Karpas-422 (cell line): Measurements from ENCODE around the gene DMD. TPM values are rescaled to one million over a fixed set of nuclear protein-coding genes. Genes with fewer than 3 reads are reported as not detected.

ENCODE experiments used
- DNase-seq: peaks from one replicate; pipeline ENCODE4 v3.0.0-alpha.2; 2015
- H2AFZ ChIP-seq: fragments of 200-600 bp; sonication (generic); 2 replicates; pipeline ENCODE4 v1.6.1; 2014; ENCODE audit warnings: antibody characterized with exemption, low read length, mixed read lengths
- H3K27ac ChIP-seq: fragments of 200-600 bp; sonication (generic); 2 replicates; pipeline ENCODE4 v1.5.1; 2014; ENCODE audit warnings: mild to moderate bottlenecking, low read length, moderate library complexity
- H3K27me3 ChIP-seq: fragments of 200-600 bp; sonication (generic); 2 replicates; pipeline ENCODE4 v1.6.1; 2014; ENCODE audit warnings: low read length, mixed read lengths
- H3K36me3 ChIP-seq: fragments of 200-600 bp; sonication (generic); 2 replicates; pipeline ENCODE4 v1.6.1; 2014; ENCODE audit warnings: low read length, mixed read lengths; ENCODE audit not compliant: insufficient read depth
- H3K4me1 ChIP-seq: fragments of 200-600 bp; sonication (generic); 2 replicates; pipeline ENCODE4 v1.6.1; 2014; ENCODE audit warnings: mild to moderate bottlenecking, low read length, mixed read lengths
- H3K4me2 ChIP-seq: fragments of 200-600 bp; sonication (generic); 2 replicates; pipeline ENCODE4 v1.6.1; 2014; ENCODE audit warnings: low read length, low read depth, mild to moderate bottlenecking; ENCODE audit not compliant: poor library complexity, severe bottlenecking
- H3K4me3 ChIP-seq: fragments of 200-600 bp; sonication (generic); 2 replicates; pipeline ENCODE4 v1.5.1; 2014; ENCODE audit warnings: mild to moderate bottlenecking, antibody characterized with exemption, low read length, mixed read lengths
- H3K79me2 ChIP-seq: fragments of 200-600 bp; sonication (generic); 2 replicates; pipeline ENCODE4 v1.6.1; 2014; ENCODE audit warnings: mild to moderate bottlenecking, low read length, mixed read lengths
- H3K9ac ChIP-seq: fragments of 200-600 bp; sonication (generic); 2 replicates; pipeline ENCODE4 v1.6.0; 2014; ENCODE audit warnings: low read length
- H3K9me2 ChIP-seq: fragments of 200-600 bp; sonication (generic), shearing (Covaris generic); replicated peaks from 2 replicates; pipeline ENCODE4 v1.6.0; 2014; ENCODE audit warnings: mild to moderate bottlenecking, low read length, moderate library complexity; ENCODE audit not compliant: insufficient read depth
- H3K9me3 ChIP-seq: fragments of 300-700, 200-600 bp; sonication (generic); 2 replicates; pipeline ENCODE4 v1.6.1; 2014; ENCODE audit warnings: low read length, mixed read lengths
- H4K20me1 ChIP-seq: fragments of 200-600 bp; sonication (generic); 2 replicates; pipeline ENCODE4 v1.6.1; 2014; ENCODE audit warnings: mild to moderate bottlenecking, antibody characterized with exemption, low read length, low read depth; ENCODE audit not compliant: insufficient read depth
- total RNA-seq: library from RNA; depleted of rRNA; stranded (reverse); fragments of >200 nt; shearing (Covaris generic); gene quantifications from 2 replicates; pipeline ENCODE4 v1.2.3, GENCODE V29; 2014; ENCODE audit warnings: low replicate concordance

Gene DMD
- total RNA-seq, 1 experiment from 2014 or later: not detected

- no peaks in the 10 kb centered on the region for H4K20me1 ChIP-seq
- no peaks in the 10 kb centered on the region for H3K36me3 ChIP-seq
- no peak for DNase-seq
- H3K4me3 ChIP-seq: no peak overlapping the region
- H3K79me2 ChIP-seq: no peaks in the 10 kb centered on the region
- H2AFZ ChIP-seq: no peak overlapping the region
- no peaks in the 10 kb centered on the region for H3K9me2 ChIP-seq
- no peaks in the 10 kb centered on the region; the same call in 1 of the 2 replicates for H3K9me3 ChIP-seq
- H3K4me2 ChIP-seq: no peak overlapping the region
- no peaks in the 10 kb centered on the region for H3K27me3 ChIP-seq
- H3K9ac ChIP-seq: no peak overlapping the region
- no peaks in the 10 kb centered on the region for H3K4me1 ChIP-seq
- H3K27ac ChIP-seq: no peak overlapping the region
These were observed 1557.9 kb downstream of the DMD start for GRCh38 chrX:31653422-31653821.

GRCh38 chrX:31652650-31653049 lies 1558.7 kb downstream of the DMD start:
- Histone ChIP-seq H4K20me1 (no peaks in the 10 kb centered on the region), H3K4me2 (no peak overlapping the region), H3K9me3 (no peaks in the 10 kb centered on the region; the same call in 1 of the 2 replicates), H3K79me2 (no peaks in the 10 kb centered on the region), H3K4me3 (no peak overlapping the region), H3K27ac (no peak overlapping the region), H3K9me2 (no peaks in the 10 kb centered on the region), H3K27me3 (no peaks in the 10 kb centered on the region), H2AFZ (no peak overlapping the region), H3K9ac (no peak overlapping the region), H3K4me1 (no peaks in the 10 kb centered on the region), H3K36me3 (no peaks in the 10 kb centered on the region)
- DNase-seq: no peak

DNA sequence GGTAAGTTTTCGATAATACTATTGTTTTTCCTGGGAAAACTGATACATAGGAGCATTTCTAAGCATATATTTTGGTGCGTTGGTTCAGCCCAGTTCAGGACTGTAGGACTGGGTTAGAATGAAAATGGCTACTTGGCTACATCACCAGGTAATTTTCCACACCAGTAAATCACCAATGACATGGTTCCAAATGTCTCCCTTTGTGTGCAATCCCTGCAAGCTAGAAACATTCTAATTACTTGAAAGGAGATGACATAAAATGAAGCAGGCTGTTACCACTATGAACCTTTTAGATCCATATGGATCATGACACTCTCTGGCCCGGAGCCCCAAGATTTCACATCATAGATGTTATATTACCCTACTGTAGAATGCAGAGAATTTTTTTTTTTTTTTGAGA lies 1562.1 kb downstream of the DMD start:
- no peak for DNase-seq
- Histone ChIP-seq H3K9ac (no peak overlapping the region), H3K9me3 (no peaks in the 10 kb centered on the region), H3K36me3 (no peaks in the 10 kb centered on the region), H3K4me2 (no peak overlapping the region), H3K79me2 (no peaks in the 10 kb centered on the region), H3K4me1 (no peaks in the 10 kb centered on the region), H3K27me3 (no peaks in the 10 kb centered on the region), H3K9me2 (no peaks in the 10 kb centered on the region), H3K27ac (no peak overlapping the region), H2AFZ (no peak overlapping the region), H4K20me1 (no peaks in the 10 kb centered on the region), H3K4me3 (no peak overlapping the region)

DNA sequence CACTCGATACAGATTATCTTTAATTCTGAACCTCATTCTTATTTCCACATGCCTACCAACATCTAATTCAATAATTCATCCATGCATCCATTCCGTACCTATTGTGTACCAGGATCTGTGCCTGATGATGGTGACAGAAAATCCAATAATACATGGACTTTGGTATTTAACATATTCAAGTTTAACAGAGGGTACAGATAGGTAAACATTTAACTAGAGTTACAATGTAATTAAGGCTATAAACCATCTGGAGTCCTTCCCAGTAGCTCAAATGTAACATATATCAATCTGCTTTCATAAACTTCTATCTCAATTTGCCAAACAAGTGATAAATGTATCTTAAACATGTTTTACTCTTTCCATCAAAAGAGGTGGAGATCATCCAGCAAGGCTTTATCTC lies 1578.0 kb downstream of the DMD start:
- no peak for DNase-seq
- no peaks in the 10 kb centered on the region for H3K9me3 ChIP-seq
- no peaks in the 10 kb centered on the region for H3K36me3 ChIP-seq
- no peak overlapping the region for H3K4me3 ChIP-seq
- H3K27me3 ChIP-seq: no peaks in the 10 kb centered on the region
- no peaks in the 10 kb centered on the region for H3K9me2 ChIP-seq
- no peak overlapping the region for H3K9ac ChIP-seq
- no peaks in the 10 kb centered on the region for H3K79me2 ChIP-seq
- no peak overlapping the region for H2AFZ ChIP-seq
- H3K27ac ChIP-seq: no peak overlapping the region
- no peaks in the 10 kb centered on the region for H3K4me1 ChIP-seq
- H3K4me2 ChIP-seq: no peak overlapping the region
- H4K20me1 ChIP-seq: no peaks in the 10 kb centered on the region

- H3K9ac ChIP-seq: no peak overlapping the region
- H3K4me1 ChIP-seq: no peaks in the 10 kb centered on the region
- H3K9me3 ChIP-seq: 0 out of 2 replicates have a peak, but pooled peaks cover 3% of the 10 kb centered on the region
- H4K20me1 ChIP-seq: no peaks in the 10 kb centered on the region
- no peak overlapping the region for H2AFZ ChIP-seq
- H3K27ac ChIP-seq: no peak overlapping the region
- H3K9me2 ChIP-seq: no peaks in the 10 kb centered on the region
- H3K27me3 ChIP-seq: no peaks in the 10 kb centered on the region
- no peaks in the 10 kb centered on the region for H3K36me3 ChIP-seq
- H3K4me2 ChIP-seq: no peak overlapping the region
- no peak overlapping the region for H3K4me3 ChIP-seq
- no peak for DNase-seq
- no peaks in the 10 kb centered on the region for H3K79me2 ChIP-seq
These were observed 1582.2 kb downstream of the DMD start for GRCh38 chrX:31629195-31629594.

DNA sequence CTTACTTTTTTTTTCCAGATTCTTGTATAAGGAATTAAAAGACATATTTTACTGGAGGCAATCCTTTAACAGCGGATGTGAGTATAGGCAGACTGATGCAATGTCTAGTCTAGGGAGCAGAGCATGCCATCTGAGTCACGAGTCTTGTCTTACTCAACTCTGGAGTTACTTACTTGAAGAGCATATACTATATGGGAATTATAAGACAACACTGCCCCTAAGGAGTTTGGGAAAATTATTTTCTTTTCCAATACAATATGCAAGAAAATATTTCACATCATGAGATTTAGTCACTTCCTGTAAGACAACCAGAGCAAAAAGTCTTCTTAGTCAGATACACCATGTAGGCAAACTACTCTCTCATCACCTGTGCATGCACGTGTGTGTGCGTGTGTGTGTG lies 1602.2 kb downstream of the DMD start:
- Histone ChIP-seq H3K27ac (no peak overlapping the region), H3K4me1 (no peaks in the 10 kb centered on the region), H3K36me3 (no peaks in the 10 kb centered on the region), H4K20me1 (no peaks in the 10 kb centered on the region), H3K9me3 (peaks cover 3% of the 10 kb centered on the region; the same call in 1 of the 2 replicates), H3K9ac (no peak overlapping the region), H2AFZ (no peak overlapping the region), H3K79me2 (no peaks in the 10 kb centered on the region), H3K9me2 (no peaks in the 10 kb centered on the region), H3K4me2 (no peak overlapping the region), H3K4me3 (no peak overlapping the region), H3K27me3 (no peaks in the 10 kb centered on the region)
- DNase-seq: no peak

- Histone ChIP-seq H3K36me3 (no peaks in the 10 kb centered on the region), H3K4me3 (no peak overlapping the region), H3K4me1 (no peaks in the 10 kb centered on the region), H3K9ac (no peak overlapping the region), H3K9me3 (peaks cover 3% of the 10 kb centered on the region; the same call in 1 of the 2 replicates), H4K20me1 (no peaks in the 10 kb centered on the region), H3K27ac (no peak overlapping the region), H3K9me2 (no peaks in the 10 kb centered on the region), H3K79me2 (no peaks in the 10 kb centered on the region), H3K4me2 (no peak overlapping the region), H3K27me3 (no peaks in the 10 kb centered on the region), H2AFZ (no peak overlapping the region)
- DNase-seq: no peak
These were observed 1602.7 kb downstream of the DMD start for GRCh38 chrX:31608638-31609037.

DNA sequence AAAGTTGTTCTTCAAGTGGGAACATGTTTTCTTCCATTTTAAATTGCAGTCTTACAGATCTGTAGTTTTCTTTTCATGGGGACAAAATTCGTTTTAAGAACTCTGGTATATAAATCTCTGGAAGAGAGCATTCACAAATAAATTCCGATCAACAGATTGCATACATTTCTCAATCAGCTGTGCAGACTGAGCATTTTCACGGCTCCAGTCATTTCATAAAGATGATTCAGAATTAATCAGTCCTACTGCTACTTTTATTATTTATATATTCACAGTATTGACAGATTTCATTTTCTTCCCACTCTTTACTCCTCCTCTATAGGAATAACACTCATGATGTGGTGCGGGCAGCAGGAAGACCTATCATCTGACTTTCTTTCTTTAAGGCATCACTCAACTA lies 1604.6 kb downstream of the DMD start:
- Histone ChIP-seq H3K36me3 (no peaks in the 10 kb centered on the region), H3K9ac (no peak overlapping the region), H3K4me2 (no peak overlapping the region), H3K4me3 (no peak overlapping the region), H3K79me2 (no peaks in the 10 kb centered on the region), H4K20me1 (no peaks in the 10 kb centered on the region), H3K9me2 (no peaks in the 10 kb centered on the region), H3K27me3 (no peaks in the 10 kb centered on the region), H3K27ac (no peak overlapping the region), H3K4me1 (no peaks in the 10 kb centered on the region), H3K9me3 (peaks cover 3% of the 10 kb centered on the region; the same call in 1 of the 2 replicates), H2AFZ (no peak overlapping the region)
- DNase-seq: no peak
